GM21737 (cell line): Measurements from ENCODE around the gene TULP1.

Experiments used
- ATAC-seq: cut with Tn5 transposase; IDR thresholded peaks from one replicate; pipeline ENCODE4 v1.9.1; 2021; ENCODE audit warnings: mild to moderate bottlenecking, moderate library complexity; ENCODE audit not compliant: unreplicated experiment

The TULP1 gene

DNA sequence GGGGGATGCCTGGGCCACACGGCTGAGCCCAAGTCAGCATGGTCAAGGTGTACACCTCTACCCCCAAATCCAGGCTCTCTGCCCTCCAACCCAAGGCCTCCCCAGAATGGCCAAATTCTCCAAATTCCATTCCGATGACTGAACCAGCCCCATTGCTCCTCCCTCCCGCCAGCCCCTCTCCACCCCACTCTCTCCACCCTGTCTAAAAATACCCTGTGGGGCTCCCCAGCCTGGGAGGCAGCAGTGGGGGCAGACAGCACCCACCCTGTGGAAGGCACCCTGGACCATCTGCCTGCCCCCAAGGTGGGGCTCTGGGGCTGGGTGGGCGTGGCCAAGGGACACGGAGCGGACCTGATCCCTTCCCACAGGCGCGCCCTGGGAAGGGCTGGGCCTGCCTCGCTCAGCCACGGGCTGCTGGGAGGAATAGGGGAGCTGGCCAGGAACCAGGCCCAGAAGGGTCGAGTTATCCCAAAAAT, 27.3 kb downstream of the TULP1 start:
- no peak for ATAC-seq

DNA sequence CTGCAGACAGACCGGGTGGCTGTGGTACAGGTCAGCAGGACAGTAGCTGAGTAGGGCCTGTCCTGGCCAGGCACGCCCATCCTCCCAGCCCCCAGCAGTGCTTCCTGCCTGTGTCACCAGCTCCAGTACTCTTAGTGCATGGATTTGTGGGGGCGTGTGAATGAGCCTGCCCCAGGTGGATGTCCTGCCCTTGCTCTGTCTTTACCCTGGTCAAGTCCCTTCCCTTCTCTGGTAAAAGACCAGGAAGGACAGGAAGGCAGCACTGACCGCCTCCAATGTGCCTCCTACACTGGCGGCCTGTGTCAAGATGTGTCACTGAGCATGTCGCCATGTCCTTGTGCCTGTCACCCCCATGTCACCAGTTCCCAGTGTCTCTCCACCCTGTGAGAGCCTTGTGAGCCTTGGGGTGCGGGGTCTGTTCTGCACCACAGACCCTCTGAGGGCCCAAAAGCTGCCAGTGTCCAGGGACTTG, 27.7 kb downstream of the TULP1 start:
- ATAC-seq, result no peak

DNA sequence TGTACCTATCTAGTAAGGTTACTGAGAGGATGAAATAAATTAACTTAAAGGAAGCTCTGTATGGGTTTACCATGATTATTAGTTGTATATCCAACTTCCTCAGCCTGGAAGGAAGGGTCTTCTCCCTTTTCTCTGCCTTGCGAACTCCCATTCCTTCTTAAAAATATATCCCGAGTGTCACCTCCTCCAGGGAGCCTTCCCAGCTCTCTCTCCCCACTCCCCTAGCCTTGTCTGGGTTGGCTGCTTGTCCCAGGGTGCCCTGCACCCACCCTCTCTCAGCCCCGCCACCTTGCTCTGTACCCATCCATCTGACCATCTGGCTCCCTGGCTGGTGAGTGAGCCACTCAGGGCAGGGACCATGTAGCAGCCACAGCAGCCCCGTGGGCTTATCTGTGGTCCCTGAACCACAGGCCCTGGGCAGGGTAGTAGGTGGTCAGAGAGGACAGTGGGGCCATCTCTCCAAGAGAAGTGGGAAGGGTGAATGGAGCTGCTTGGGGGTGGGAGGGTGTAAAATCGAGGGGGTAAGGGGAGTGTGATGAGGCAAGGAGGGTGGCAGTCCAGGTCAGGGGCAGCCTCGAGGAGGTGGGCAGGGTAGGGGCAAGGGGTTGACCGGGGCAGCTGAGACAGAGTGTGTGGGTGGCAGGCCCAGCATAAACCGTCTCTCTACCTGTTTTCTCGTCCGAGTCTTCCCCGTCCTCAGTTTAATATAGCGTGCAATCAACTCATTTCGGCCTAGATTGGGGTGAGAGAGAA, 28.6 kb downstream of the TULP1 start:
- no peak for ATAC-seq

DNA sequence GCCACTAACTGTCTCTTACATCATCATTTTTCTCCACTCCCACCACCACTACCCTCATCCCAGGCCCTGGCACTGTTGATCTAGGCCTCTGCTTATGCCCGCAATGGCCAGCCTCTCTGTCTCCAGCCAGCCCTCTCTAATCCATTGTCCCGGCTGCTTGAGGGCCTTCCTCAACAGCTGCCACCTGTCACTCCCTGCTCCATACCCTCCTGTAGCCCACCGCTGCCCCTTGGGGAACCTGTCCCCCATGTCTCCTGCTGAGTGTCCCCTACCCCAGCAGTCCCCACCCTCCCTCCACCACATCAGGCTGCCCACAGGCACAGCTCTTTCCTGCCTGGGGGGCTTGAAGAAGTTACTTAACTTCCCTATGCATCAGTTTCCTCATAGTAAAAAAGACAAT, 29.2 kb downstream of the TULP1 start:
- no peak for ATAC-seq

DNA sequence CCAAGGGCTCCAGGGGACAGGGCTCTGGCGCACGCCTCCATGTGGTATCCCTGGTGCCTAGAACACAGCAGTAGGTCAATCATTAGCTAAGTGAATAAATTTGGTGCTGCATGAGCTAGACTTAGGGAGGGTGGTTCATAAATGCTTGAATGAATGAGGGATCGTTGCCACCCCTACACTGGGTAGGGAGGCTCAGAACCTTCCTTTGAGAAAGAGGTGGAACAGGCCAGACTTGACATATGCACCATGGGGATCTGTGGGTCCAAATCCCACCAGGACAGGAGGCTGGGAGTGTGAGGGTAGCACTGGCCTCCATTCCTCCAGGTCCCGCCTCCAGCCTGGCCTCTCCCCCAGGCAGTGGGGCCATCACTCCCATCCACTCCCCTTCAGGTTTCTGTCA, 29.6 kb downstream of the TULP1 start:
- ATAC-seq, result no peak

DNA sequence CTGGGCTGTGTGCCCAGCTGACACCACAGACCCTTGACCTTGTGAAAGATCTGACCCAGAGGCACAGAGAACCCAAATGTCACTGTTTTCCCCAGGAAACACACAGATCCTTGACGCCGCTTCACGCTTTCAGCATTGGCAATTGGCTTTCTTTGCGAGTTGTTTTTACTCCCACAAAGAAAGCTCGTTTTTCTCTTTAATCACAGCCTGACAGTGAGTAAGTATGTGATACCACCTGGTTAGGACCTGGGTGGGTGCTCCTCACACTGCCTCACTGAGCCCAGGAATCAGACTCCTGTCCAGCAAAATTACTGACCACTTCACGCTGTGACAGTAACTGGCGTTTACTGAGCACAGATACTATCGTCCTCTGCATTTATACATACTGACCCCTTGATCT, 31.5 kb downstream of the TULP1 start:
- no peak for ATAC-seq

DNA sequence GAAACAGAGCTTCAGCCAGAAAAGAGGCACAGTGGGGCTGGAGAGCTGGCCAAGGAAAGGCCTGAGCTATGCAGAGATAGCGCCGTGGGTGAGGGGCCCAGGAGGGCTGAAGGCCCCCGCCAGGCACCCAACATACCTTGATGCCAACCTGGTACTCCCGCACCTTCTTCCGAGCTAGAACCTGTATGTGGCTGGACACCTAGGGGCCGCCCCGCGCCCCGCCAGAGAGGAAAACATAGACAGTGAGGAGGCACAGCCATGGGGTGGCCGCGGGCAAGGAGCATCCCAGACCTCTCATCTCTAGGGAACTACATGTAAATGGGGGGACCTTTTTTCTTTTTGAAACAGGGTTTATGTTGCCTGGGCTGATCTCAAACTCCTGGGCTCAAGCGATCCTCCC, 32.5 kb downstream of the TULP1 start:
- ATAC-seq, result no peak

DNA sequence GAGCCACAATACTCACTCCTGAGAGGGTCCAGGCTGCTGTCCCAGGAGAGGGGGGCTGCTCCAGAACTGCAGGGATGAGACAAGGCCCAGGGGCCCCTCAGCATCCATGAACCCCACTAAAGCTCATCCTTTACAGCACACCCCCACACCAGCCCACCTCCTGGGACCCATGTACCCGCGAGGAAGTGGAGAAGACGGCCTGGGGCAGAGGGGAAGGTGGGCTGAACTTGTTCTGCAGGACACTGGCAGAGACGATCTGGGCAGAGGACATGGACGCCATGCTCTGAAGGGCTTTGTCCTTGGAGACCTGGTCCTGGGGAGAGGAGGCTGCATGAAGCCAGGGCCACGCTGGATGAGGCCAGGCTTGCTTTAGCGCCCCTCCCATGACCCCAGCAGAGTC, 34.4 kb downstream of the TULP1 start:
- ATAC-seq, result no peak

DNA sequence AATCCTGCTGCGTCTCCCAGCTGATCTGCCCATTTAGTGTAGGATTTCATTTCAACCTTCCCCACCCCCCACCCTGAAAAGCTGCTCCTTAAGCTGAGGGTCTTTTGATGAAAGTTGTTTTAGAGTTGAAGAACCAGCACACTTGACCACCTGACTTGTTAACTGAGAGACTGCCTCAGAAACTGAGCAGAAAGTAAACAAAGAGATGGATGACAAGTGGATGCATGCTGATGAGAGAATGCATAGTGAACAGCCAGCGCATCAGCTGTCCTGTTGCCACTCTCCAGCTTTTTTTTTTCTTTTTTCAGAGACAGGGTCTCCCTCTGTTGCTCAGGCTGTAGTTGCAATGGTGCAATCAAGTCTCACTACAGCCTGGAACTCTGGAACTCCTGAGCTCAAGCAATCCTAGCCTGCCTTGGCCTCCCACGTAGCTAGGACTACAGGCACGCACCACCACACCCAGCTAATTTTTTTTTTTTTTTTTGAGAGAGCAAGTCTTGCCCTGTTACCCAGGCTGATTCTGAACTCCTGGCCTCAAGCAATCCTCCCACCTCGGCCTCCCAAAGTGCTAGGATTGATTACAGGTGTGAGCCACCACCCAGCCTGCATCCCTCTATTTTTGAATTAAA, 35.0 kb downstream of the TULP1 start:
- no peak for ATAC-seq

DNA sequence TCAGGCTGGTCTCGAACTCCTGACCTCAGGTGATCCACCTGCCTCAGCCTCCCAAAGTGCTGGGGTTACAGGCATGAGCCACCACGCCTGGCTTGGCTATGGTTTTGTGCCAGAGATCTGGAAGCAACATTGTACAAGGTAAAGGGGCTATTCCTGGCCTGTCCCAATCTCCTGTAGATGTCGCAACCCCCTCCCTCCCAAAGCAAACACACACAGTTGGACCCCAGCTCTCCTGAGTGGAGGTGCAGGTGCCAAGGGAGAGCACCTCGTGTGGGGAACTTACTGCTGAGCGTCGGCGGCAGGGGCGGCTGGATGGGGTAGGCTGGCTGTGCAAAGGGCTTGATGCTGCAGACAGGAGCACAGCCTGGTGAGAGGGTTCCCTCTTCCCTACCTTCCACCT, 35.7 kb downstream of the TULP1 start:
- ATAC-seq, result no peak

DNA sequence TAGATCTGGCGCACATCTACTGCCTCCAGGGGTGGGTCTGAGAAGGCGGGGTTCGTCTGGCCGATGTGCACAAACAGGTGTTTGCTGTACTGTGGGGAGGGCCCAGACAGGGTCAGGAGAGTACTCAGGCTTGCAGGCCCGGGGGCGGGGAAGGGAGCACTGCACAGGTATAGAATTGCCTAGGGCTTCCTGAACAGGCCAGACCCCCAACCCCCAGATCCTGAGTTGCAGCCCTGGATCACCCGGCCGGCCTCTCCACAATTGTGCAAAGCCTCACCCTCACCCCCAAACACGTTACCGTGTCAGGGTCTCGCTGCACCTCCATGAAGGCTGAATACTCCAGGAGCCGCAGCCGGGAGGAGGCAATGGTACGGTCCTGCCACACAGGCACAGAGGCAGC, 36.7 kb downstream of the TULP1 start:
- no peak for ATAC-seq

DNA sequence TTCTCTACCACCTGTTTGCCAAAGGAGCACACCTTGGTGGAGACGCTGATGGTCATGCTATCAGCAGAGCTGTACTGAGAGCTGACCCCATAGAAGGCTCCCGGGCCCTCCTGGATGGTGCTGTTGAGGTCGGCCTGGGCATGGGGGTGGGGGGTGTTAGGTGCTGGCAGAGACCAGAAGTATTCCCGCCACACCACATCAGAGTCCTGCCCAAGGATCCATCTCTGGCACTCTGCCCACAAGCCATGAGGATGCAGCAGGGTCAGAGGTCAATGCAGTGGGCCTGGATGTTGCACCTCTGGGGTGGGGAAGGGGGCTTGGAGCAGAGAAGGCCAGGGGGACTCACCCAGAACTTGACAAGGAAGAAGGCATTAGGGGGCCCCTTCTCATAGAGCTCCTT, 37.1 kb downstream of the TULP1 start:
- no peak for ATAC-seq

DNA sequence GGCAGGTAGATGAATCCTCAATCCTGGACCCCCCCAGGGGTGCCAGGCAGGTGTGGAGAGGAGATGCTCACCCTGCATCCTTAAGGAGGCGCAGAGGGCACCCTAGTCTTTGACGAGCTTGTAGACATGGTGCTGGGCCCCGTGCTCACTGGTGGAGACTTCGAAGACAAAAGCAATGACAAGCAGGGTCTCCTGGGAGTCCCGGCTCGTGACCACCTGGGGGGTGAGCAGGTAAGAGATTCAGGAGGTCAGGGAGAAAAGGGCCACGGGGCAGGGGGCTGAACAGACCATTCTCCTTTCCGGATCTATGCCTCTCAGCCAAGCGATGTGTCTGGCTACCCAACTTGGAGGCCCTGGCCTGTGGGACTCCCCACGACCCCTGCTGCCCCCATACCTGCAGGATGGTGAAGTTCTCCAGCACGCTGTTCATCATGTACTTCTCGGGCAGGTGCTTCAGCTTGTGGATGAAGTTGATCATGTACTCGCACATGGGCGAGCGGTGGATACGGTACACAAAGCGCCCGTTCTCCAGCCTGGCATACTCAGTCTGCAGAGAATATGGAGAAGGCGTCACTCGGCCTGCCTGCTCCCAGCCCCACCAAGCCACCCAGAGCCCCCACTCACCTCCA, 37.6 kb downstream of the TULP1 start:
- ATAC-seq, result no peak

DNA sequence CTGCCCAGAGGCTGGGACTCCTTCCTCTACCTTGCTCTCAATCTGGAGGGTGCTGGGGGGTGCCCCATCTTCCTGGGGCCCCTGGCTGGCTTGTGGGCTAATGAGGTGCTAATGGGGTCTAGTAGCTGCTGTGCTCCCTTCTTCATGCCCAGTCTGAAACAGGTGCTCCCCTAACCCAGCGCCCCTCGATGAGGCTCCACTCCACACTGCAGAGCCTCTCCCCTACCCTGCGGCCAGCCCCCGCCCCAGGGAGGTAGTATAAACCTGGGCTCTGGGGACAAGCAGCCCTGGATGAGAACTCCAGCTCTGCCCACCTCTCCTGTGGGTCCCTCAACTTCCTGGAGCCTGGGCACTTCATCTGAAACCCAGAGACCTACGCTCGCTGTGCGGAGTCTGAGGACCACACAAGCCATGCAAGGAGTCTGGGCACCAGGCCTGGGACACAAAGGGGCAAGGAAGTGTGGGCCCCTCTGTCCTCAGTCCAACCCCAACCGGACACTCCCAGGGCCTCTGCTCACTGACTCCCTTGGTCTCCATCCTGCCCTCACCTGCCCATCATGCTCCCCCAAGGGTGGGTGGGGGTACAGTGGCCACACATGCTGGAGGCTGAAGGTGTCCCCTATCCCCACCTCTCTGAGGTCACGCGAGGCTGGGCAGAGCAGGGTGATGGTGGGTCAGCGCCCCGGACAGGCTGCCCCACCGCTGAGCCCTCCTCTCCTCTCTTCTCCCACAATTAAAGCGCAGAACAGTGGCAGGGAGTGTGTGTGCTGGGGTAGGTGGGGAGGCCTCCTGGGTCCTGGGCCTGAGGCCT, 38.4 kb downstream of the TULP1 start:
- no peak for ATAC-seq

DNA sequence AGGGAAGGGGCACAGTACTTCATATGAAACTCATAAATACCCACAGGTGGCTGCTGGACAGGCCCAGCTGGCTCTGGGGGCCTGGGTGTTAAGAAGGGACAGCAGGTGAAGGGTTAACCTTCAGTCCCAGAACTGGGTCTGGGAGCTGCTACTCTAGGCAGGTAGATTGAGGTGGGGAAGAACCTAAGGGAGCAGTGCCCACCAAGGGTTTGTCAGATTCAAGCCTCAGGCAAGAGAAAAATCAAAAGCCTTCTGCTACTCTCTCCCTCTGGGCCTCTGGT, 38.9 kb downstream of the TULP1 start:
- ATAC-seq, result no peak

DNA sequence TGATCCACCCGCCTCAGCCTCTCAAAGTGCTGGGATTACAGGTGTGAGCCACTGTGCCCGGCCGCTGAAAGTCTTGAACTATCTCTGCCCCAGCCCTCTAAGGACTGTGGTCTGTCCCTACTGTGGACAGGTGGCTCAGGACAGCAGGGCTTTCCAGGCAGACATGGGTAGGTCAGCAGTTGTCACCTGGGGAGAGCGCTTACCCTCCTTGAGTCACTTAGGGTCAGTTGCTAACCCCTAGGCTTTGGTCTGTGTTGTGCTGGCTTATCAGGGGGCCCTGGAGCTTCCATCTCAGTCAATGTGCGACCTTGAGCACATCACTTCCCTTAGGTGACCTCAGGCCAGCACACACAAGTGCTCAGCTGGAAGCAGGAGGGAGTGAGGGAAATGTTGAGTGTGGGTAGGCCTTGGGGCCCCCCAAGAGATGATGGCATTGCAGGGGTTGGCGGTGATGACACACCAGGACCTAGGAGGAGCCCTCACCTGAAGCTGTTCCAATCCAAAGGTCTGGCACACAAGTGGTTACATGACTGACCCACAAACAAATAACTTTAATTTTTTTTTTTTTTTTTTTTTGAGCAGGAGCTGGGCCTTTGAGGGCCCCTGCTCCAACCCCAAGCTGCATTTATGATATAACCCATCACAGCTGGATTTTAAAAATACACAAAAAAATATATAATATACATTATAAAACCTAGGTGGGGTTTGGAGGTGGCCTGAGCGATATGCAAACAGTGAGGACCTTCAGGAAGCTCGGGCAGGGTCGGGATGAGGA, 39.4 kb downstream of the TULP1 start:
- ATAC-seq, result no peak

DNA sequence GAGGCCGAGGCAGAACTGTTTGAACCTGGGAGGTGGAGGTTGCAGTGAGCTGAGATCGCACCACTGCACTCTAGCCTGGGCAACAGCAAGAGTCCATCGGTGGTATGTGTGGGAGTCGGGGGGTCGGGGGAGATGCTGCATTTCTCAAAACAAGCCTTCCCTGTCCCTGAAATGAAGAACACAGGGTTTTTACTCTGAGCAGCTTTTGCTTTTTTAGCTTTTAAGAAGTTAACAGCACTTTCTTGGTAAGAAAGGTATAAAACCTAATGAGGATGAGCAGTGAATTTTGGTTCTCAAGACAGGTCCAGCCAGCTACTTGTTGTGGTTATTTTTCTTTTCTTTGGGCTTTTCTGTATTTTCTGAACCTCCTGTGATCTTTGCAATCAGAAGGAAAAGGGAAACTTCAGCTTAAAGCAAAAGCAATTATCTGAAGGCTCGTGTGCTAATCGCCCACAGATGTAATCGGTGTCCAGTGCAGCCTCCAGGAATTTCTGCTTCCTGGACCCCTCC, 40.8 kb downstream of the TULP1 start:
- ATAC-seq, result no peak

DNA sequence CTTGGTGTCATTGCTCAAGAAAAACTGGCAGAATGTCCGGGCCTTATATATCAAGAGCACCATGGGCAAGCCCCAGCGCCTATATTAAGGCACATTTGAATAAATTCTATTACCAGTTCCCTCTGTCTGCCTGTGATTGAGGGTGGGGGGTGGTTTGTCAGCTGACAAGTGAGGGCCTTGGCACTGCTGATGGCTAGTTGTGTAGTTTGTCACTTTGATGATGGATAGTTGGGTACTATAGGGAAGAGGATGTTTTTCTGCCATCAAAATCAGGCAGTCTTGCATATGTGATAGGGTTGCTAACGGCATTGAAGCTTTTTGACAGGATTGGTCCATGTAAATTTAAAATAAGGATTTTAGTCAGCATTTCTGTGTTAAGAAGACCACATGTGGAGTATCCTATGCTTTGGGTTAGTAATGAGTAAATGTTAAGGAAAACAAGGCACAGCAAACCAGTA, 42.0 kb downstream of the TULP1 start:
- no peak for ATAC-seq

DNA sequence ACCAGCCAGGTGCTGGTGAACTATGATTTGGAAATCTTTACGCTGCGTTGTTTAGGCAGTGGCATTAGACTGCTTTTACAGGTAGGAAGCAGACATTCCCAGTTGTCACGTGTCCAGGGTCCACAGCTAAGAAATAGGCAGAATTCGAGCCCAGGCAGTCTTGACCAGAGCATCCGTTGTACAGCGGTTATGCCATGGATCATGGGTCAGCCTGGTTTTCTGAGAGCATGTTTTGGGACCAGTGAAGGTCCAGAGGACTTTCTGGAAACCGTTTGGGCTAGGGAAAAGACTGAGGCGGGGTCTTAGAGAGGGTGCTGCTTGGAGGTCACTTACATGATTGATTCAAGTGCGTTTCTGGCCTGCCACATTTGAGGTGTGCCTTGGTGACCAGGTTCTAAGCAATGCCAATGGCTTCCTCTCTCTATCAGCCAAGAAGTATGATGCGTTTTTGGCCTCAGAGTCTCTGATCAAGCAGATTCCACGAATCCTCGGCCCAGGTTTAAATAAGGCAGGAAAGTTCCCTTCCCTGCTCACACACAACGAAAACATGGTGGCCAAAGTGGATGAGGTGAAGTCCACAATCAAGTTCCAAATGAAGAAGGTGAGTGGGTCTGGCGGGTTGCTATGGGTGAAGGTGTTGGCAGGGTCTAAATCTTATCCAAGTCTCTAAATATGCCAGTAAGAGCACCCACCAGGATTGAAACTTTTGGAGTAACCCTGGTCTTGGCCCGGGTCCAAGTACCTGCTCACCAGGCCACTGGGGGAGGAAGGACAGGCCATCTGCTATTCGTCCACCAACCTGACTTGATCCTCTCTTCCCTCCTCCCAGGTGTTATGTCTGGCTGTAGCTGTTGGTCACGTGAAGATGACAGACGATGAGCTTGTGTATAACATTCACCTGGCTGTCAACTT, 42.7 kb downstream of the TULP1 start:
- ATAC-seq, result no peak
